Esophagus muscularis mucosa (tissue), 3 donors: ENCODE measurements around the gene CLN3.

Source experiments
- CTCF ChIP-seq, 3 experiments: fragments of 200-600 bp in 2 of 3; fragments of 450-650 bp in 1 of 3; sonication (generic) in 2 of 3; IDR thresholded peaks; one replicate each; pipeline ENCODE4 v1.5.1; 2017 to 2019; ENCODE audit warnings: antibody characterized with exemption in 3 of 3, mild to moderate bottlenecking in 2 of 3, moderate library complexity in 1 of 3
- EP300 ChIP-seq: sonication (generic); formaldehyde crosslinking; IDR thresholded peaks from one replicate; pipeline ENCODE4 v1.6.1; 2017; ENCODE audit warnings: antibody characterized with exemption

- no peak for TF ChIP-seq EP300
- TF ChIP-seq CTCF (IDR thresholded peaks at IDR 0.05) = no peak
Observed at GRCh38 chr16:28520672-28521071, 28.8 kb upstream of the CLN3 start.
